ENCODE results near the gene TSPAN32. TPM values are rescaled to one million over a fixed set of nuclear protein-coding genes. Genes with fewer than 3 reads are reported as not detected.
A peak's percentile ranks its signal among the peaks of the same experiment; 100 is the strongest.

Gene TSPAN32
- total RNA-seq, 1 experiment from 2014 or later = not detected

DNA sequence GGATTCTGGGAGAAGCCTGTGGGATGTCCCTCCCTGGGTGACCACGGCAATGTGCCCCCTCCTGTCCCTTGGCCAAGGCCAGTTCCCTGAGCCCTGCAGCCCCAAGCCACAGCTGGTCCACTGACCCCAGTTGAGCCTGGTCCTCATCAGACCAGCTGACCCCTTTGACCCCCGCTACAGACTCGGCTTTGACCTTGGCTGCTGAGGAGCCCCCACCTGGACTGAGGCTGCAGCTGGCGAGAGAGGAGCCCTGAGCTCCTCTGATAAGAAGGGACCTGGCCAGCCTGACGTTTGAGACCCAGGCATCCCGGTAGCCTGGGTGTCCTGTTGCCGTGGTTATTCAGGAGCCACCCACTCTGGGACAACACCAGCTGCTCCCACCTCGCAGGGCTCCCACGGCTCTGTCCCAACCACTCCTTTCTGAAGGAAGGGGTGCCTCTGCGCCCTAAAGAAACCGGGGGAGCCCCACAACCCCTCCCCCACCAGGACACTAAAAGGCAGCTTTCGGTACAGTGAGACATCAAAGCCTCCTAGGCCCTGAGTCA is 34.4 kb upstream of the TSPAN32 start:
- no TSS peak for BruUV-seq (replicated peaks)
- no peak for DNase-seq (ENCODE audit: low read depth, low spot score)
- no peak for ATAC-seq
- no peak overlapping the region for H3K4me3 ChIP-seq (ENCODE audit: low read depth in 2 of 2, low read length in 2 of 2)
- TF ChIP-seq, protein P1, sequence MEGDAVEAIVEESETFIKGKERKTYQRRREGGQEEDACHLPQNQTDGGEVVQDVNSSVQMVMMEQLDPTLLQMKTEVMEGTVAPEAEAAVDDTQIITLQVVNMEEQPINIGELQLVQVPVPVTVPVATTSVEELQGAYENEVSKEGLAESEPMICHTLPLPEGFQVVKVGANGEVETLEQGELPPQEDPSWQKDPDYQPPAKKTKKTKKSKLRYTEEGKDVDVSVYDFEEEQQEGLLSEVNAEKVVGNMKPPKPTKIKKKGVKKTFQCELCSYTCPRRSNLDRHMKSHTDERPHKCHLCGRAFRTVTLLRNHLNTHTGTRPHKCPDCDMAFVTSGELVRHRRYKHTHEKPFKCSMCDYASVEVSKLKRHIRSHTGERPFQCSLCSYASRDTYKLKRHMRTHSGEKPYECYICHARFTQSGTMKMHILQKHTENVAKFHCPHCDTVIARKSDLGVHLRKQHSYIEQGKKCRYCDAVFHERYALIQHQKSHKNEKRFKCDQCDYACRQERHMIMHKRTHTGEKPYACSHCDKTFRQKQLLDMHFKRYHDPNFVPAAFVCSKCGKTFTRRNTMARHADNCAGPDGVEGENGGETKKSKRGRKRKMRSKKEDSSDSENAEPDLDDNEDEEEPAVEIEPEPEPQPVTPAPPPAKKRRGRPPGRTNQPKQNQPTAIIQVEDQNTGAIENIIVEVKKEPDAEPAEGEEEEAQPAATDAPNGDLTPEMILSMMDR (IDR thresholded peaks at IDR 0.05) = no peak
- no peak for TF ChIP-seq SIN3A (IDR thresholded peaks at IDR 0.05; ENCODE audit: borderline replicate concordance, insufficient read depth, low read depth, low read length)
- H3K27ac ChIP-seq (ENCODE audit: low read length) = no peak overlapping the region
- intact Hi-C loops (cut with micrococcal nuclease; ENCODE audit: unreplicated experiment) = no loop called here
- POLR2A ChIA-PET = no interaction called here
- no peaks in the 10 kb centered on the region for H3K4me1 ChIP-seq (ENCODE audit: control insufficient read depth, insufficient read depth, low read length)
- H3K9me3 ChIP-seq (ENCODE audit: control insufficient read depth, insufficient read depth, low read depth, low read length) = no peaks in the 10 kb centered on the region
- in situ Hi-C loops (cut with HindIII; ENCODE audit: low pct_unique_long_range_greater_than_20kb, low sequenced_read_pairs) = no loop called here
- H3K27me3 ChIP-seq (ENCODE audit: control insufficient read depth, insufficient read depth, low read length) = peaks cover 5% of the 10 kb centered on the region
- CTCF ChIA-PET = no interaction called here
- H3K36me3 ChIP-seq (ENCODE audit: control insufficient read depth, insufficient read depth, low read length) = no peaks in the 10 kb centered on the region

DNA sequence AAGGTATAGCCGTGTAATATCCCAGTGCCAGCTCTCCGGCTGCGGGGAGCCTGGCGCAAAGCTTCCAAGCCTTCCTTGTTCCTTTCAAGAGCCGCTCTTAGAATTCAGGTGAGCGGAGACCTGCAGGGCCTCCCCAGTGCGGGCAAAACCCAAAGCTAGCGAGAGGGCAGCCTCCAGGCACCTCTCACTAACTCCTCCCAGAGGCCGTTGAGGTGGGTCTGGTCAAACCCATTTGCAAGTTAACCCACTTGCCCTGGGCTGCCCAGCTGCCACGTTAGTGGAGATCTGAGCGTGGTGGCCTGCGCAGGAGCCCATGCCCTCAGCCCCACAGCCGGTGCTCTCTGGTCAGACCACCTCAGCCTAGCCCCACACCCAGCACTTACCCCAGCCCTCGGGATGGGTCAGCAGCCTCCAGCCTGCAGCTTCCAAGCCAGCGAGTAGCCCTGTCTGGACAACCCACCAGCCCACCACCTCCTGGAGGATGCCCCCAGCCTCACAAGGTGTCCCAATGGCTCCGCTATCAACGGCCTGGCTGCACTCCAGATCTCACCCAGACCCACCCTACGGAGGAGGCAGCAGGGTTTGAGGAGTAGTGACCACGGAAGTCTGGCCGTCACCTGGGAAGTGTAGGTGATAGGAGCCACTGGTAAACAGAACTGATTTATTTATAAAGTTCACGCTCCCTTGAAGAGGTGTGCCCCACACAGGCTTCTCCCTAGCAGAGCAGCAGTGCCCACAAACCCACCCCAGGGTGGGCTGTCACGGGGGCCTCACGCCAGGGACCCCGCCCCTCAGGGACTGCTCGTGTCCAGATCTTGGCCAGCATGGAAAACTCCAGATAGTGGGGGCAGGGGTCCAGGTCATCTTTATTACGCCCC is 33.7 kb upstream of the TSPAN32 start:
- peak overlapping the region; percentile 49 to 66; a peak in 3 of 4 replicates for H3K4me3 ChIP-seq (ENCODE audit: low read depth in 2 of 2, low read length in 2 of 2)
- DNase-seq (ENCODE audit: low read depth, low spot score) = no peak
- no peak overlapping the region for H3K27ac ChIP-seq (ENCODE audit: low read length)
- no peaks in the 10 kb centered on the region for H3K9me3 ChIP-seq (ENCODE audit: control insufficient read depth, insufficient read depth, low read depth, low read length)
- ChIA-PET POLR2A (no interaction called here), CTCF (interaction anchor here (0.6 kb wide), 1 partner anchor 9 kb away, joined by 3 read pairs; no protein-coding TSS in a partner anchor)
- TF ChIP-seq, protein P2, sequence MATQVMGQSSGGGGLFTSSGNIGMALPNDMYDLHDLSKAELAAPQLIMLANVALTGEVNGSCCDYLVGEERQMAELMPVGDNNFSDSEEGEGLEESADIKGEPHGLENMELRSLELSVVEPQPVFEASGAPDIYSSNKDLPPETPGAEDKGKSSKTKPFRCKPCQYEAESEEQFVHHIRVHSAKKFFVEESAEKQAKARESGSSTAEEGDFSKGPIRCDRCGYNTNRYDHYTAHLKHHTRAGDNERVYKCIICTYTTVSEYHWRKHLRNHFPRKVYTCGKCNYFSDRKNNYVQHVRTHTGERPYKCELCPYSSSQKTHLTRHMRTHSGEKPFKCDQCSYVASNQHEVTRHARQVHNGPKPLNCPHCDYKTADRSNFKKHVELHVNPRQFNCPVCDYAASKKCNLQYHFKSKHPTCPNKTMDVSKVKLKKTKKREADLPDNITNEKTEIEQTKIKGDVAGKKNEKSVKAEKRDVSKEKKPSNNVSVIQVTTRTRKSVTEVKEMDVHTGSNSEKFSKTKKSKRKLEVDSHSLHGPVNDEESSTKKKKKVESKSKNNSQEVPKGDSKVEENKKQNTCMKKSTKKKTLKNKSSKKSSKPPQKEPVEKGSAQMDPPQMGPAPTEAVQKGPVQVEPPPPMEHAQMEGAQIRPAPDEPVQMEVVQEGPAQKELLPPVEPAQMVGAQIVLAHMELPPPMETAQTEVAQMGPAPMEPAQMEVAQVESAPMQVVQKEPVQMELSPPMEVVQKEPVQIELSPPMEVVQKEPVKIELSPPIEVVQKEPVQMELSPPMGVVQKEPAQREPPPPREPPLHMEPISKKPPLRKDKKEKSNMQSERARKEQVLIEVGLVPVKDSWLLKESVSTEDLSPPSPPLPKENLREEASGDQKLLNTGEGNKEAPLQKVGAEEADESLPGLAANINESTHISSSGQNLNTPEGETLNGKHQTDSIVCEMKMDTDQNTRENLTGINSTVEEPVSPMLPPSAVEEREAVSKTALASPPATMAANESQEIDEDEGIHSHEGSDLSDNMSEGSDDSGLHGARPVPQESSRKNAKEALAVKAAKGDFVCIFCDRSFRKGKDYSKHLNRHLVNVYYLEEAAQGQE (IDR thresholded peaks at IDR 0.05; ENCODE audit: insufficient read depth in 1 of 2, low read depth in 2 of 2, low read length in 1 of 2) = no peak
- TF ChIP-seq TCF7L2 (IDR thresholded peaks at IDR 0.05; ENCODE audit: low read depth, low read length) = no peak
- TF ChIP-seq, protein P1 (IDR thresholded peaks at IDR 0.05) = no peak
- TF ChIP-seq SIN3A (IDR thresholded peaks at IDR 0.05; ENCODE audit: borderline replicate concordance, insufficient read depth, low read depth, low read length) = no peak
- TF ChIP-seq POLR2AphosphoS5 (IDR thresholded peaks at IDR 0.05; ENCODE audit: low read depth, low read length) = no peak
- peaks cover 5% of the 10 kb centered on the region for H3K27me3 ChIP-seq (ENCODE audit: control insufficient read depth, insufficient read depth, low read length)
- BruUV-seq (replicated peaks) = no TSS peak
- H3K36me3 ChIP-seq (ENCODE audit: control insufficient read depth, insufficient read depth, low read length) = no peaks in the 10 kb centered on the region
- ATAC-seq = no peak
- H3K4me1 ChIP-seq (ENCODE audit: control insufficient read depth, insufficient read depth, low read length) = no peaks in the 10 kb centered on the region
- intact Hi-C loops (cut with micrococcal nuclease; ENCODE audit: unreplicated experiment) = no loop called here
- in situ Hi-C loops (cut with HindIII; ENCODE audit: low pct_unique_long_range_greater_than_20kb, low sequenced_read_pairs) = no loop called here
